HCT116 (cell line): Measurements from ENCODE around the gene SGMS1.

Experiments
- EZH2 ChIP-seq: fragments of 200-600 bp; sonication (generic); IDR thresholded peaks from 2 replicates; pipeline ENCODE4 v1.6.1; 2017; ENCODE audit warnings: antibody characterized with exemption, mixed run types
- EZH2phosphoT487 ChIP-seq: fragments of 200-600 bp; IDR thresholded peaks from 2 replicates; pipeline ENCODE4 v1.6.1; 2018; ENCODE audit warnings: antibody characterized with exemption, borderline replicate concordance
- JUND ChIP-seq: IDR thresholded peaks from 2 replicates; pipeline ENCODE4 v1.6.1; 2012
- POLR2A ChIP-seq: IDR thresholded peaks from 2 replicates; pipeline ENCODE4 v1.7.0; 2011; ENCODE audit warnings: borderline replicate concordance; ENCODE audit not compliant: insufficient read depth, insufficient read length; ENCODE audit errors: extremely low read depth
- POLR2AphosphoS5 ChIP-seq: IDR thresholded peaks from 2 replicates; pipeline ENCODE4 v1.6.1; 2011; ENCODE audit warnings: mild to moderate bottlenecking, low read depth, low read length, moderate library complexity
- ZNF274 ChIP-seq: fragments of 200-500 bp; sonication (Bioruptor generic); IDR thresholded peaks from 2 replicates; pipeline ENCODE4 v1.6.1; 2014; ENCODE audit warnings: mild to moderate bottlenecking, low read depth, low read length, inconsistent platforms
- TF ChIP-seq, protein P1 (sequence below): IDR thresholded peaks from 2 replicates; pipeline ENCODE4 v1.6.1; 2012
- TF ChIP-seq, protein P2 (sequence below), 3 experiments: fragments of 200-600 bp in 1 of 3; sonication (generic) in 1 of 3; IDR thresholded peaks in 2 of 3; conservative IDR thresholded peaks in 1 of 3; 2 replicates each; pipeline ENCODE4 v1.5.1; 2012 to 2017; ENCODE audit warnings: low read depth in 2 of 3, low read length in 2 of 3, antibody characterized with exemption in 1 of 3, borderline replicate concordance in 1 of 3, control low read depth in 1 of 3, mild to moderate bottlenecking in 1 of 3, mixed read lengths in 1 of 3, mixed run types in 1 of 3, moderate library complexity in 1 of 3; ENCODE audit not compliant: insufficient read depth in 1 of 3
- TF ChIP-seq, protein P3 (sequence below): IDR thresholded peaks from 2 replicates; pipeline ENCODE4 v1.6.1; 2011; ENCODE audit warnings: mild to moderate bottlenecking, low read length, moderate library complexity; ENCODE audit not compliant: insufficient replicate concordance; ENCODE audit errors: extremely low read depth
- TF ChIP-seq, protein P4 (sequence below): IDR thresholded peaks from 2 replicates; pipeline ENCODE4 v1.6.1; 2012; ENCODE audit warnings: low read depth

DNA sequence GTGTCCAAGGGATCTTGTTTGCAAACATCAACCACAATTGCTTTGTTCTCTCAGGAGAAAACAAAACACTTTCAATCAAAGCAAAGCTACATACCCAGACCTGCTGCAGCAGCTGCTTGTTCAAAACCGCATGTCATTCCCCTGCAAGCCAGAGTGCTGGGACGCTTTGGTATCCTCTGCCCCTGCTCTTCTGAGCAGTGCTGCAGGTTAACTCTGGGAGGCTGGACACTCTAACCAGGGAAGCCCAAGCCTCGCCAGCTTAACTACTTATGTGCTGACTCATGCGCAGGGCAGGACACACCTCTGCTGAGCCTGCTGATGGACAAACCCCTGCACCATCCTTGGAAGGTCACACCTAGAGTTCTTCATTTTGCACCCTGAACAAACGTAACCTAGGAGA lies 344.3 kb downstream of the SGMS1 start:
- TF ChIP-seq, protein P1, sequence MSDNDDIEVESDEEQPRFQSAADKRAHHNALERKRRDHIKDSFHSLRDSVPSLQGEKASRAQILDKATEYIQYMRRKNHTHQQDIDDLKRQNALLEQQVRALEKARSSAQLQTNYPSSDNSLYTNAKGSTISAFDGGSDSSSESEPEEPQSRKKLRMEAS = no peak
- TF ChIP-seq, protein P2, sequence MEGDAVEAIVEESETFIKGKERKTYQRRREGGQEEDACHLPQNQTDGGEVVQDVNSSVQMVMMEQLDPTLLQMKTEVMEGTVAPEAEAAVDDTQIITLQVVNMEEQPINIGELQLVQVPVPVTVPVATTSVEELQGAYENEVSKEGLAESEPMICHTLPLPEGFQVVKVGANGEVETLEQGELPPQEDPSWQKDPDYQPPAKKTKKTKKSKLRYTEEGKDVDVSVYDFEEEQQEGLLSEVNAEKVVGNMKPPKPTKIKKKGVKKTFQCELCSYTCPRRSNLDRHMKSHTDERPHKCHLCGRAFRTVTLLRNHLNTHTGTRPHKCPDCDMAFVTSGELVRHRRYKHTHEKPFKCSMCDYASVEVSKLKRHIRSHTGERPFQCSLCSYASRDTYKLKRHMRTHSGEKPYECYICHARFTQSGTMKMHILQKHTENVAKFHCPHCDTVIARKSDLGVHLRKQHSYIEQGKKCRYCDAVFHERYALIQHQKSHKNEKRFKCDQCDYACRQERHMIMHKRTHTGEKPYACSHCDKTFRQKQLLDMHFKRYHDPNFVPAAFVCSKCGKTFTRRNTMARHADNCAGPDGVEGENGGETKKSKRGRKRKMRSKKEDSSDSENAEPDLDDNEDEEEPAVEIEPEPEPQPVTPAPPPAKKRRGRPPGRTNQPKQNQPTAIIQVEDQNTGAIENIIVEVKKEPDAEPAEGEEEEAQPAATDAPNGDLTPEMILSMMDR (IDR thresholded peaks at IDR 0.05 in 2 of 3, conservative IDR thresholded peaks at IDR 0.05 in 1 of 3; ENCODE audit: borderline replicate concordance in 1 of 3, insufficient read depth in 1 of 3, low read depth in 2 of 3, low read length in 2 of 3) = no peak
- TF ChIP-seq, protein P3, sequence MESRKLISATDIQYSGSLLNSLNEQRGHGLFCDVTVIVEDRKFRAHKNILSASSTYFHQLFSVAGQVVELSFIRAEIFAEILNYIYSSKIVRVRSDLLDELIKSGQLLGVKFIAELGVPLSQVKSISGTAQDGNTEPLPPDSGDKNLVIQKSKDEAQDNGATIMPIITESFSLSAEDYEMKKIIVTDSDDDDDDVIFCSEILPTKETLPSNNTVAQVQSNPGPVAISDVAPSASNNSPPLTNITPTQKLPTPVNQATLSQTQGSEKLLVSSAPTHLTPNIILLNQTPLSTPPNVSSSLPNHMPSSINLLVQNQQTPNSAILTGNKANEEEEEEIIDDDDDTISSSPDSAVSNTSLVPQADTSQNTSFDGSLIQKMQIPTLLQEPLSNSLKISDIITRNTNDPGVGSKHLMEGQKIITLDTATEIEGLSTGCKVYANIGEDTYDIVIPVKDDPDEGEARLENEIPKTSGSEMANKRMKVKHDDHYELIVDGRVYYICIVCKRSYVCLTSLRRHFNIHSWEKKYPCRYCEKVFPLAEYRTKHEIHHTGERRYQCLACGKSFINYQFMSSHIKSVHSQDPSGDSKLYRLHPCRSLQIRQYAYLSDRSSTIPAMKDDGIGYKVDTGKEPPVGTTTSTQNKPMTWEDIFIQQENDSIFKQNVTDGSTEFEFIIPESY = no peak
- TF ChIP-seq POLR2A (no peak), EZH2phosphoT487 (no peak), ZNF274 (no peak), JUND (peak; percentile 20; the same call in 1 of the 2 replicates), POLR2AphosphoS5 (no peak), EZH2 (no peak)
- TF ChIP-seq, protein P4, sequence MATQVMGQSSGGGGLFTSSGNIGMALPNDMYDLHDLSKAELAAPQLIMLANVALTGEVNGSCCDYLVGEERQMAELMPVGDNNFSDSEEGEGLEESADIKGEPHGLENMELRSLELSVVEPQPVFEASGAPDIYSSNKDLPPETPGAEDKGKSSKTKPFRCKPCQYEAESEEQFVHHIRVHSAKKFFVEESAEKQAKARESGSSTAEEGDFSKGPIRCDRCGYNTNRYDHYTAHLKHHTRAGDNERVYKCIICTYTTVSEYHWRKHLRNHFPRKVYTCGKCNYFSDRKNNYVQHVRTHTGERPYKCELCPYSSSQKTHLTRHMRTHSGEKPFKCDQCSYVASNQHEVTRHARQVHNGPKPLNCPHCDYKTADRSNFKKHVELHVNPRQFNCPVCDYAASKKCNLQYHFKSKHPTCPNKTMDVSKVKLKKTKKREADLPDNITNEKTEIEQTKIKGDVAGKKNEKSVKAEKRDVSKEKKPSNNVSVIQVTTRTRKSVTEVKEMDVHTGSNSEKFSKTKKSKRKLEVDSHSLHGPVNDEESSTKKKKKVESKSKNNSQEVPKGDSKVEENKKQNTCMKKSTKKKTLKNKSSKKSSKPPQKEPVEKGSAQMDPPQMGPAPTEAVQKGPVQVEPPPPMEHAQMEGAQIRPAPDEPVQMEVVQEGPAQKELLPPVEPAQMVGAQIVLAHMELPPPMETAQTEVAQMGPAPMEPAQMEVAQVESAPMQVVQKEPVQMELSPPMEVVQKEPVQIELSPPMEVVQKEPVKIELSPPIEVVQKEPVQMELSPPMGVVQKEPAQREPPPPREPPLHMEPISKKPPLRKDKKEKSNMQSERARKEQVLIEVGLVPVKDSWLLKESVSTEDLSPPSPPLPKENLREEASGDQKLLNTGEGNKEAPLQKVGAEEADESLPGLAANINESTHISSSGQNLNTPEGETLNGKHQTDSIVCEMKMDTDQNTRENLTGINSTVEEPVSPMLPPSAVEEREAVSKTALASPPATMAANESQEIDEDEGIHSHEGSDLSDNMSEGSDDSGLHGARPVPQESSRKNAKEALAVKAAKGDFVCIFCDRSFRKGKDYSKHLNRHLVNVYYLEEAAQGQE = no peak
